K562 (cell line): Measurements from ENCODE around the gene EML3. TPM values are rescaled to one million over a fixed set of nuclear protein-coding genes. Genes with fewer than 3 reads are reported as not detected.

Experiments used
- CCNT2 ChIP-seq: IDR thresholded peaks from 2 replicates; pipeline ENCODE4 v1.6.1; 2011; ENCODE audit warnings: borderline replicate concordance, low read depth, mild to moderate bottlenecking, moderate library complexity, mixed read lengths, low read length; ENCODE audit not compliant: insufficient read length; ENCODE audit errors: extremely low read depth
- EP400 ChIP-seq: fragments of 450-650 bp; IDR thresholded peaks from 2 replicates; pipeline ENCODE4 v1.6.1; 2017; ENCODE audit warnings: antibody characterized with exemption, mild to moderate bottlenecking, moderate library complexity
- MBD2 ChIP-seq: sonication (generic); IDR thresholded peaks from 2 replicates; pipeline ENCODE4 v1.6.1; 2016; ENCODE audit warnings: low read depth, borderline replicate concordance
- NEUROD1 ChIP-seq: fragments of 150-350 bp; IDR thresholded peaks from 2 replicates; pipeline ENCODE4 v1.6.1; 2014; ENCODE audit warnings: borderline replicate concordance, low read length, low read depth; ENCODE audit not compliant: partially characterized antibody
- NFYB ChIP-seq: IDR thresholded peaks from 2 replicates; pipeline ENCODE4 v1.6.1; 2011; ENCODE audit warnings: mild to moderate bottlenecking, moderate library complexity; ENCODE audit not compliant: insufficient read length; ENCODE audit errors: extremely low read depth
- NR2C2 ChIP-seq, 2 experiments: fragments of 200-800 bp in 1 of 2; sonication (Bioruptor generic) in 1 of 2; sonication (generic) in 1 of 2; formaldehyde crosslinking in 1 of 2; IDR thresholded peaks; 2 replicates each; pipeline versions ENCODE4 v1.6.1 to v1.8.0; 2016 to 2022; ENCODE audit warnings: mild to moderate bottlenecking in 1 of 2, missing compliant biosample characterization in 1 of 2, missing genetic modification characterization in 1 of 2, missing genetic modification reagents in 1 of 2
- RBM39 ChIP-seq: fragments of 200-400 bp; formaldehyde crosslinking; optimal IDR thresholded peaks from 2 replicates; pipeline ENCODE3; 2018; ENCODE audit warnings: low read depth, low read length
- SMAD3 ChIP-seq: fragments of 450-650 bp; formaldehyde crosslinking; conservative IDR thresholded peaks from 2 replicates; pipeline ENCODE4 v1.4.0; 2020; ENCODE audit warnings: mild to moderate bottlenecking
- SRF ChIP-seq, 2 experiments: fragments of 250-450, 450-650 bp in 1 of 2; sonication (Bioruptor Pico) in 1 of 2; sonication (generic) in 1 of 2; formaldehyde crosslinking; IDR thresholded peaks; 2 replicates each; pipeline versions ENCODE4 v1.5.0 to v1.5.1; 2020 to 2022; ENCODE audit warnings: mild to moderate bottlenecking in 1 of 2, missing genetic modification reagents in 1 of 2
- STAT5B ChIP-seq: fragments of 250-450 bp; sonication (Bioruptor Pico); IDR thresholded peaks from 2 replicates; pipeline ENCODE4 v1.8.0; 2021; ENCODE audit warnings: mild to moderate bottlenecking, inconsistent platforms
- XRCC5 ChIP-seq: fragments of 200-400 bp; formaldehyde crosslinking; IDR thresholded peaks from 2 replicates; pipeline ENCODE4 v1.6.1; 2017; ENCODE audit warnings: low read depth, mild to moderate bottlenecking, low read length
- ZC3H8 ChIP-seq: fragments of 450-650 bp; IDR thresholded peaks from 2 replicates; pipeline ENCODE4 v1.6.1; 2017
- ZKSCAN1 ChIP-seq: fragments of 150-350 bp; IDR thresholded peaks from 2 replicates; pipeline ENCODE4 v1.6.1; 2016; ENCODE audit warnings: low read depth, low read length
- ZNF316 ChIP-seq: fragments of 450-650 bp; IDR thresholded peaks from 2 replicates; pipeline ENCODE4 v1.6.1; 2016
- ZNF696 ChIP-seq: fragments of 250-450 bp; sonication (Bioruptor Pico); conservative IDR thresholded peaks from 2 replicates; pipeline ENCODE4 v1.4.0; 2020; ENCODE audit warnings: mild to moderate bottlenecking, moderate library complexity
- polyA plus RNA-seq, 8 experiments: library from polyadenylated mRNA; depleted of rRNA in 4 of 8; stranded (reverse) in 5 of 8; unstranded in 3 of 8; fragments of >200 nt; fragmentation: Nextera tagmentation in 2 of 8; fragmentation: Illumina TruSeq in 1 of 8; extraction: Ambion mirVana in 2 of 8; extraction: Trizol in 1 of 8; gene quantifications; 2 replicates each; pipeline versions ENCODE4 v1.2.1 to v1.2.3, GENCODE V29; 2011 to 2014; ENCODE audit warnings: inconsistent platforms in 1 of 8, missing spikeins in 1 of 8
- total RNA-seq, 7 experiments: library from RNA; depleted of rRNA in 6 of 7; stranded (reverse); fragments of >200 nt in 6 of 7; fragmentation: Illumina TruSeq in 2 of 7; extraction: Trizol in 2 of 7; gene quantifications; 2 replicates each; pipeline versions ENCODE4 v1.2.1 to v1.2.3, GENCODE V29; 2011 to 2021; ENCODE audit warnings: low replicate concordance in 1 of 7
- TF ChIP-seq, protein P1 (sequence below): sonication (generic); formaldehyde crosslinking; IDR thresholded peaks from 2 replicates; pipeline ENCODE4 v1.8.1; 2022; ENCODE audit warnings: missing genetic modification reagents
- TF ChIP-seq, protein P2 (sequence below): fragments of 450-650 bp; IDR thresholded peaks from 2 replicates; pipeline ENCODE4 v1.6.1; 2016
- TF ChIP-seq, protein P3 (sequence below): IDR thresholded peaks from 2 replicates; pipeline ENCODE4 v1.6.1; 2011; ENCODE audit warnings: borderline replicate concordance, low read depth, mild to moderate bottlenecking, moderate library complexity, low read length; ENCODE audit not compliant: insufficient read depth, poor library complexity, severe bottlenecking
- TF ChIP-seq, protein P4 (sequence below): fragments of 250-450 bp; sonication (Bioruptor Pico); IDR thresholded peaks from 2 replicates; pipeline ENCODE4 v1.5.0; 2022; ENCODE audit warnings: mild to moderate bottlenecking
- TF ChIP-seq, protein P5 (sequence below): sonication (generic); formaldehyde crosslinking; IDR thresholded peaks from 2 replicates; pipeline ENCODE4 v1.8.0; 2022; ENCODE audit warnings: missing genetic modification reagents, mild to moderate bottlenecking, moderate library complexity, borderline replicate concordance

The EML3 gene
- total and polyA plus RNA-seq, 9 of the 15 experiments (the other 6 are each of a cell fraction or from before 2014, with no cell fraction given) = 0.32 to 90.5 (median 26.4) TPM

DNA sequence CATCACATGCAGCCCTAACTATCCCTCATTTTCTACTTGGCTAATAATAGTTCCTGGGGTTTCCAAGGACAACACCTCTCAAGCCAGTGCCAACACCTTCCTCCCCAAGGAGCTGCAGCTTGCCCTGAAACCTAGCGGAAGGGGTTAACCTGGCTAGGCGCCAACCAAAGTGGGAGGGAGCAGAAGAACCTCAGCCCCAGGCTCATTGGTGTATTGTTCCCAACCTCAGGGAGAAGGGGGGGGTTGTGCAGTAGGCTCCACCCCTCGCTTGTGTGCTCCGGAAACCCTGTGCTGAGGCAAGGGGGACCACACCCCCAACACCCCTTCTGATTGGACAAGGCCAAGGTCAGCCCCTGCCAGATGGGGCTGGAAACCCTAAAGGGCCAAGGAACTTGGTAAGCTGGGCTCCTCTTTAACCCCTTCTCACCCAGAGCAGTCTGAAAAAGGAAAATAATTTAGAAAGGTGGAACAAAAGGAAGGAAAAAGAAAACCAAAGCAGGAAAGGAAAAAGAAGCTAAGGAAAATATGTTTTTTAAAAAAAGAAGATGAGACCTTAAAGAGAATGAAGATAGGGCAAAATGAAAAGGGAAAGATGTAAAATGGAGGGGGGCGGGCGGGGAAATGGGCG is 13.4 kb downstream of the EML3 start (continued):
- peak; percentile 39 for TF ChIP-seq CCNT2
- TF ChIP-seq SRF (CRISPR knock-in tag; IDR thresholded peaks at IDR 0.05) = peak in 1 of 2 experiments; percentile 76; a peak in 1 of 4 replicates
- TF ChIP-seq STAT5B (CRISPR knock-in tag) = no peak
- no peak for TF ChIP-seq ZNF696 (CRISPR knock-in tag)
- TF ChIP-seq, protein P1, sequence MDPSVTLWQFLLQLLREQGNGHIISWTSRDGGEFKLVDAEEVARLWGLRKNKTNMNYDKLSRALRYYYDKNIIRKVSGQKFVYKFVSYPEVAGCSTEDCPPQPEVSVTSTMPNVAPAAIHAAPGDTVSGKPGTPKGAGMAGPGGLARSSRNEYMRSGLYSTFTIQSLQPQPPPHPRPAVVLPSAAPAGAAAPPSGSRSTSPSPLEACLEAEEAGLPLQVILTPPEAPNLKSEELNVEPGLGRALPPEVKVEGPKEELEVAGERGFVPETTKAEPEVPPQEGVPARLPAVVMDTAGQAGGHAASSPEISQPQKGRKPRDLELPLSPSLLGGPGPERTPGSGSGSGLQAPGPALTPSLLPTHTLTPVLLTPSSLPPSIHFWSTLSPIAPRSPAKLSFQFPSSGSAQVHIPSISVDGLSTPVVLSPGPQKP (CRISPR knock-in tag) = no peak
- TF ChIP-seq, protein P2, sequence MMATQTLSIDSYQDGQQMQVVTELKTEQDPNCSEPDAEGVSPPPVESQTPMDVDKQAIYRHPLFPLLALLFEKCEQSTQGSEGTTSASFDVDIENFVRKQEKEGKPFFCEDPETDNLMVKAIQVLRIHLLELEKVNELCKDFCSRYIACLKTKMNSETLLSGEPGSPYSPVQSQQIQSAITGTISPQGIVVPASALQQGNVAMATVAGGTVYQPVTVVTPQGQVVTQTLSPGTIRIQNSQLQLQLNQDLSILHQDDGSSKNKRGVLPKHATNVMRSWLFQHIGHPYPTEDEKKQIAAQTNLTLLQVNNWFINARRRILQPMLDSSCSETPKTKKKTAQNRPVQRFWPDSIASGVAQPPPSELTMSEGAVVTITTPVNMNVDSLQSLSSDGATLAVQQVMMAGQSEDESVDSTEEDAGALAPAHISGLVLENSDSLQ = peak; percentile 44
- TF ChIP-seq, protein P3, sequence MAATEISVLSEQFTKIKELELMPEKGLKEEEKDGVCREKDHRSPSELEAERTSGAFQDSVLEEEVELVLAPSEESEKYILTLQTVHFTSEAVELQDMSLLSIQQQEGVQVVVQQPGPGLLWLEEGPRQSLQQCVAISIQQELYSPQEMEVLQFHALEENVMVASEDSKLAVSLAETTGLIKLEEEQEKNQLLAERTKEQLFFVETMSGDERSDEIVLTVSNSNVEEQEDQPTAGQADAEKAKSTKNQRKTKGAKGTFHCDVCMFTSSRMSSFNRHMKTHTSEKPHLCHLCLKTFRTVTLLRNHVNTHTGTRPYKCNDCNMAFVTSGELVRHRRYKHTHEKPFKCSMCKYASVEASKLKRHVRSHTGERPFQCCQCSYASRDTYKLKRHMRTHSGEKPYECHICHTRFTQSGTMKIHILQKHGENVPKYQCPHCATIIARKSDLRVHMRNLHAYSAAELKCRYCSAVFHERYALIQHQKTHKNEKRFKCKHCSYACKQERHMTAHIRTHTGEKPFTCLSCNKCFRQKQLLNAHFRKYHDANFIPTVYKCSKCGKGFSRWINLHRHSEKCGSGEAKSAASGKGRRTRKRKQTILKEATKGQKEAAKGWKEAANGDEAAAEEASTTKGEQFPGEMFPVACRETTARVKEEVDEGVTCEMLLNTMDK = no peak
- TF ChIP-seq EP400 = peak; percentile 68
- peak; percentile 84 for TF ChIP-seq RBM39
- TF ChIP-seq ZC3H8 = no peak
- TF ChIP-seq, protein P4, sequence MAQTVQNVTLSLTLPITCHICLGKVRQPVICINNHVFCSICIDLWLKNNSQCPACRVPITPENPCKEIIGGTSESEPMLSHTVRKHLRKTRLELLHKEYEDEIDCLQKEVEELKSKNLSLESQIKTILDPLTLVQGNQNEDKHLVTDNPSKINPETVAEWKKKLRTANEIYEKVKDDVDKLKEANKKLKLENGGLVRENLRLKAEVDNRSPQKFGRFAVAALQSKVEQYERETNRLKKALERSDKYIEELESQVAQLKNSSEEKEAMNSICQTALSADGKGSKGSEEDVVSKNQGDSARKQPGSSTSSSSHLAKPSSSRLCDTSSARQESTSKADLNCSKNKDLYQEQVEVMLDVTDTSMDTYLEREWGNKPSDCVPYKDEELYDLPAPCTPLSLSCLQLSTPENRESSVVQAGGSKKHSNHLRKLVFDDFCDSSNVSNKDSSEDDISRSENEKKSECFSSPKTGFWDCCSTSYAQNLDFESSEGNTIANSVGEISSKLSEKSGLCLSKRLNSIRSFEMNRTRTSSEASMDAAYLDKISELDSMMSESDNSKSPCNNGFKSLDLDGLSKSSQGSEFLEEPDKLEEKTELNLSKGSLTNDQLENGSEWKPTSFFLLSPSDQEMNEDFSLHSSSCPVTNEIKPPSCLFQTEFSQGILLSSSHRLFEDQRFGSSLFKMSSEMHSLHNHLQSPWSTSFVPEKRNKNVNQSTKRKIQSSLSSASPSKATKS = no peak
- no peak for TF ChIP-seq ZNF316
- TF ChIP-seq MBD2 = peak; percentile 61; the same call in 1 of the 2 replicates
- TF ChIP-seq NR2C2 (CRISPR knock-in tag; IDR thresholded peaks at IDR 0.05) = no peak
- peak; percentile 93 for TF ChIP-seq NR2C2 (tag; IDR thresholded peaks at IDR 0.05)
- TF ChIP-seq, protein P5, sequence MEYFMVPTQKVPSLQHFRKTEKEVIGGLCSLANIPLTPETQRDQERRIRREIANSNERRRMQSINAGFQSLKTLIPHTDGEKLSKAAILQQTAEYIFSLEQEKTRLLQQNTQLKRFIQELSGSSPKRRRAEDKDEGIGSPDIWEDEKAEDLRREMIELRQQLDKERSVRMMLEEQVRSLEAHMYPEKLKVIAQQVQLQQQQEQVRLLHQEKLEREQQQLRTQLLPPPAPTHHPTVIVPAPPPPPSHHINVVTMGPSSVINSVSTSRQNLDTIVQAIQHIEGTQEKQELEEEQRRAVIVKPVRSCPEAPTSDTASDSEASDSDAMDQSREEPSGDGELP (CRISPR knock-in tag) = peak; percentile 78; the same call in 1 of the 2 replicates
- peak; percentile 59 for TF ChIP-seq NFYB
- no peak for TF ChIP-seq ZKSCAN1
- peak; percentile 57 for TF ChIP-seq NEUROD1
- peak; percentile 77; the same call in 1 of the 2 replicates for TF ChIP-seq XRCC5
- TF ChIP-seq SMAD3 = no peak
